Smooth muscle cell (in vitro differentiated cells): Measurements from ENCODE around the gene CCDC150. TPM values are rescaled to one million over a fixed set of nuclear protein-coding genes. Genes with fewer than 3 reads are reported as not detected.
A peak's percentile ranks its signal among the peaks of the same experiment; 100 is the strongest.
"Not testable (repeated sequence)": the region's sequence is repeated elsewhere in the genome, so short reads cannot be mapped to it uniquely, and the experiment has no call there.

Experiments used
- DNase-seq: peaks from one replicate; lab custom pipeline; 2025; ENCODE audit not compliant: unreplicated experiment; lab: John Stamatoyannopoulos, UW
- H2AFZ ChIP-seq: fragments of 200-600 bp; sonication (generic); 2 replicates; pipeline ENCODE4 v1.6.0; 2016; ENCODE audit warnings: antibody characterized with exemption, low read depth, mild to moderate bottlenecking
- H3F3A ChIP-seq: fragments of 200-600 bp; sonication (generic); 2 replicates; pipeline ENCODE4 v1.6.0; 2017; ENCODE audit warnings: antibody characterized with exemption, low read depth
- H3K27ac ChIP-seq: fragments of 200-600 bp; sonication (generic); 2 replicates; pipeline ENCODE4 v1.5.1; 2016; ENCODE audit warnings: low read depth, mild to moderate bottlenecking
- H3K27me3 ChIP-seq: fragments of 200-600 bp; sonication (generic); 2 replicates; pipeline ENCODE4 v1.6.1; 2016; ENCODE audit warnings: low read depth, mild to moderate bottlenecking
- H3K36me3 ChIP-seq: fragments of 200-600 bp; sonication (generic); 2 replicates; pipeline ENCODE4 v1.5.1; 2016; ENCODE audit warnings: low read depth
- H3K4me1 ChIP-seq: fragments of 200-600 bp; sonication (generic); 2 replicates; pipeline ENCODE4 v1.5.1; 2016; ENCODE audit warnings: low read depth
- H3K4me2 ChIP-seq: fragments of 200-600 bp; sonication (generic); 2 replicates; pipeline ENCODE4 v1.6.0; 2016; ENCODE audit warnings: mild to moderate bottlenecking
- H3K4me3 ChIP-seq: fragments of 200-600 bp; sonication (generic); 2 replicates; pipeline ENCODE4 v1.5.1; 2016; ENCODE audit warnings: mild to moderate bottlenecking
- H3K79me2 ChIP-seq: fragments of 200-600 bp; sonication (generic); 2 replicates; pipeline ENCODE4 v1.6.0; 2016; ENCODE audit warnings: low read depth, mild to moderate bottlenecking
- H3K9ac ChIP-seq: fragments of 200-600 bp; sonication (generic); 2 replicates; pipeline ENCODE4 v1.6.0; 2016; ENCODE audit warnings: low read depth
- H3K9me3 ChIP-seq: fragments of 200-600 bp; sonication (generic); replicated peaks from 2 replicates; pipeline ENCODE4 v1.5.1; 2016; ENCODE audit warnings: low read depth
- H4K20me1 ChIP-seq: fragments of 200-600 bp; sonication (generic); 2 replicates; pipeline ENCODE4 v1.6.0; 2016; ENCODE audit warnings: low read depth
- CTCF ChIP-seq: fragments of 200-600 bp; sonication (generic); IDR thresholded peaks from 2 replicates; pipeline ENCODE4 v1.5.1; 2017; ENCODE audit warnings: borderline replicate concordance, mild to moderate bottlenecking, antibody characterized with exemption; ENCODE audit not compliant: insufficient read depth, poor library complexity, severe bottlenecking
- WGBS: methylation state at CpG from one replicate; pipeline ENCODE4 v1.1.7; 2016; ENCODE audit warnings: low lambda C conversion rate; 5-methylcytosine and 5-hydroxymethylcytosine counted together
- polyA plus RNA-seq: library from polyadenylated mRNA; unstranded; fragments of >200 nt; fragmentation: Nextera tagmentation; extraction: Ambion mirVana; gene quantifications from 2 replicates; pipeline ENCODE4 v1.2.1, GENCODE V29; 2016
- total RNA-seq: library from RNA; depleted of rRNA; stranded (reverse); fragments of >200 nt; gene quantifications from 2 replicates; pipeline ENCODE4 v1.2.3, GENCODE V29; 2014

CCDC150 gene
- total and polyA plus RNA-seq, 2 experiments from 2014 or later: 2.0 to 2.5 TPM

GRCh38 chr2:196607073-196607472 is 32.4 kb upstream of the CCDC150 start:
- 26% methylated on average over 3 of the region's 3 CpGs for WGBS
- no peaks in the 10 kb centered on the region for H3K36me3 ChIP-seq
- H3K4me2 ChIP-seq: peak overlapping the region; percentile 56
- H3K9ac ChIP-seq: no peak overlapping the region
- no peaks in the 10 kb centered on the region for H3K79me2 ChIP-seq
- DNase-seq: no peak
- no peak overlapping the region for H3K4me3 ChIP-seq
- no peaks in the 10 kb centered on the region for H3K9me3 ChIP-seq
- H3K27me3 ChIP-seq: no peaks in the 10 kb centered on the region
- no peaks in the 10 kb centered on the region for H4K20me1 ChIP-seq
- H3F3A ChIP-seq: peaks cover under 1% of the 10 kb centered on the region
- peak overlapping the region; percentile 83 for H3K27ac ChIP-seq
- peak overlapping the region; percentile 9 for H2AFZ ChIP-seq
- peaks cover 12% of the 10 kb centered on the region for H3K4me1 ChIP-seq
- no peak for TF ChIP-seq CTCF

- H3F3A ChIP-seq, H3K9ac ChIP-seq, H3K79me2 ChIP-seq, H3K4me3 ChIP-seq, H3K27me3 ChIP-seq, H4K20me1 ChIP-seq, H3K36me3 ChIP-seq, DNase-seq, H3K9me3 ChIP-seq, H2AFZ ChIP-seq: not testable (repeated sequence)
- peak overlapping the region; percentile 83 for H3K27ac ChIP-seq
- peak overlapping the region; percentile 56 for H3K4me2 ChIP-seq
- H3K4me1 ChIP-seq: peaks cover 12% of the 10 kb centered on the region
- WGBS: 57% methylated on average over 5 of the region's 5 CpGs
Observed at GRCh38 chr2:196607896-196608295, 31.6 kb upstream of the CCDC150 start.

- 91% methylated on average over 2 of the region's 2 CpGs for WGBS
- no peak overlapping the region for H2AFZ ChIP-seq
- H3K9ac ChIP-seq: no peak overlapping the region
- H3K27me3 ChIP-seq: no peaks in the 10 kb centered on the region
- H3K4me1 ChIP-seq: peaks cover 12% of the 10 kb centered on the region
- DNase-seq: no peak
- H3K9me3 ChIP-seq: no peaks in the 10 kb centered on the region
- no peak overlapping the region for H3K4me3 ChIP-seq
- TF ChIP-seq CTCF: no peak
- H3K4me2 ChIP-seq: no peak overlapping the region
- H3K27ac ChIP-seq: no peak overlapping the region
- H3F3A ChIP-seq: no peaks in the 10 kb centered on the region
- no peaks in the 10 kb centered on the region for H4K20me1 ChIP-seq
- H3K36me3 ChIP-seq: no peaks in the 10 kb centered on the region
- no peaks in the 10 kb centered on the region for H3K79me2 ChIP-seq
Observed at GRCh38 chr2:196609806-196610205, 29.7 kb upstream of the CCDC150 start.

GRCh38 chr2:196610796-196611195 is 28.7 kb upstream of the CCDC150 start:
- 41% methylated on average over 3 of the region's 3 CpGs for WGBS
- TF ChIP-seq CTCF: no peak

More at GRCh38 chr2:196610796-196611195, 28.7 kb upstream of the CCDC150 start:
- H2AFZ ChIP-seq: no peak overlapping the region
- H3K79me2 ChIP-seq: no peaks in the 10 kb centered on the region
- H3K36me3 ChIP-seq: no peaks in the 10 kb centered on the region
- H3K9ac ChIP-seq: no peak overlapping the region
- H3K4me1 ChIP-seq: peaks cover 12% of the 10 kb centered on the region
- H3F3A ChIP-seq: no peaks in the 10 kb centered on the region
- H3K4me3 ChIP-seq: no peak overlapping the region
- no peaks in the 10 kb centered on the region for H3K9me3 ChIP-seq
- H3K27ac ChIP-seq: no peak overlapping the region
- H3K27me3 ChIP-seq: no peaks in the 10 kb centered on the region
- DNase-seq: no peak
- H3K4me2 ChIP-seq: no peak overlapping the region
- no peaks in the 10 kb centered on the region for H4K20me1 ChIP-seq
